Panc1 (cell line): Measurements from ENCODE around the gene ZNF17. TPM values are rescaled to one million over a fixed set of nuclear protein-coding genes. Genes with fewer than 3 reads are reported as not detected.
A peak's percentile ranks its signal among the peaks of the same experiment; 100 is the strongest.

Source experiments
- ATAC-seq: fragments of 200-7000 bp; cut with Tn5 transposase; 2 replicates; pipeline ENCODE4 v1.9.1; 2020; ENCODE audit warnings: mild to moderate bottlenecking, moderate library complexity
- BruUV-seq: library from RNA; stranded (reverse); fragments of 400-500 nt; replicated peaks from 2 replicates; lab custom pipeline; 2021; lab: Mats Ljungman, UMichigan
- CTCF ChIA-PET: fragments of 300-600 bp; sonication (Branson Sonifier 250); formaldehyde crosslinking; loops from one replicate; lab custom pipeline; 2022; ENCODE audit warnings: antibody characterized with exemption; lab: Charles Lee
- POLR2A ChIA-PET: fragments of 300-600 bp; sonication (Branson Sonifier 250); formaldehyde crosslinking; loops from one replicate; lab custom pipeline; 2022; ENCODE audit warnings: antibody characterized with exemption; lab: Charles Lee
- DNase-seq: peaks from one replicate; pipeline ENCODE4 v3.0.0-alpha.2; 2010; ENCODE audit warnings: low read depth, low spot score
- H3K27ac ChIP-seq: 2 replicates; pipeline ENCODE4 v1.5.1; 2011; ENCODE audit warnings: mild to moderate bottlenecking, low read length, inconsistent platforms
- H3K27me3 ChIP-seq: fragments of 200-500 bp; sonication (Bioruptor generic); 2 replicates; pipeline ENCODE4 v1.6.0; 2014; ENCODE audit warnings: low read length, inconsistent platforms; ENCODE audit not compliant: control insufficient read depth, insufficient read depth
- H3K36me3 ChIP-seq: fragments of 200-500 bp; sonication (Bioruptor generic); 2 replicates; pipeline ENCODE4 v1.5.1; 2014; ENCODE audit warnings: inconsistent platforms, mild to moderate bottlenecking, low read length, moderate library complexity; ENCODE audit not compliant: control insufficient read depth, insufficient read depth
- H3K4me1 ChIP-seq: 2 replicates; pipeline ENCODE4 v1.5.1; 2011; ENCODE audit warnings: inconsistent platforms, mild to moderate bottlenecking, low read length, moderate library complexity; ENCODE audit not compliant: control insufficient read depth, insufficient read depth
- H3K4me3 ChIP-seq, 2 experiments: 2 replicates each; pipeline ENCODE4 v1.5.1; 2011 to 2012; ENCODE audit warnings: low read depth in 2 of 2, low read length in 2 of 2, mild to moderate bottlenecking in 2 of 2, inconsistent platforms in 1 of 2, moderate library complexity in 1 of 2
- H3K9me3 ChIP-seq: fragments of 200-500 bp; sonication (Bioruptor generic); 2 replicates; pipeline ENCODE4 v1.5.1; 2014; ENCODE audit warnings: low read depth, mild to moderate bottlenecking, inconsistent platforms, low read length, moderate library complexity; ENCODE audit not compliant: control insufficient read depth, insufficient read depth
- POLR2AphosphoS5 ChIP-seq: IDR thresholded peaks from 2 replicates; pipeline ENCODE4 v1.6.1; 2012; ENCODE audit warnings: mild to moderate bottlenecking, low read depth, low read length, moderate library complexity
- SIN3A ChIP-seq: IDR thresholded peaks from 2 replicates; pipeline ENCODE4 v1.6.1; 2012; ENCODE audit warnings: low read depth, mild to moderate bottlenecking, low read length, moderate library complexity, borderline replicate concordance; ENCODE audit not compliant: insufficient read depth
- TCF7L2 ChIP-seq: IDR thresholded peaks from 2 replicates; pipeline ENCODE4 v1.6.1; 2011; ENCODE audit warnings: mild to moderate bottlenecking, low read depth, low read length, inconsistent platforms
- in situ Hi-C: cut with HindIII; loops from 2 replicates; pipeline ENCODE4 v1.10.0; 2016; ENCODE audit warnings: low sequenced_read_pairs, low pct_unique_long_range_greater_than_20kb
- intact Hi-C: fragments of 100-400 bp; cut with micrococcal nuclease; formaldehyde crosslinking; loops from one replicate; pipeline ENCODE4 v1.10.0; 2022; ENCODE audit not compliant: unreplicated experiment
- total RNA-seq: library from RNA; stranded (reverse); gene quantifications from one replicate; pipeline ENCODE4 v1.2.1, GENCODE V29; 2021; ENCODE audit not compliant: unreplicated experiment
- TF ChIP-seq, protein P1 (sequence below): fragments of 450-650 bp; IDR thresholded peaks from 2 replicates; pipeline ENCODE4 v1.5.1; 2017; ENCODE audit warnings: mild to moderate bottlenecking
- TF ChIP-seq, protein P2 (sequence below), 2 experiments: IDR thresholded peaks; 2 replicates each; pipeline ENCODE4 v1.6.1; 2011 to 2012; ENCODE audit warnings: low read depth in 2 of 2, control low read depth in 1 of 2, low read length in 1 of 2, mild to moderate bottlenecking in 1 of 2, moderate library complexity in 1 of 2; ENCODE audit not compliant: insufficient read depth in 1 of 2

Gene ZNF17
- total RNA-seq, 1 experiment from 2014 or later: 9.2 TPM

DNA sequence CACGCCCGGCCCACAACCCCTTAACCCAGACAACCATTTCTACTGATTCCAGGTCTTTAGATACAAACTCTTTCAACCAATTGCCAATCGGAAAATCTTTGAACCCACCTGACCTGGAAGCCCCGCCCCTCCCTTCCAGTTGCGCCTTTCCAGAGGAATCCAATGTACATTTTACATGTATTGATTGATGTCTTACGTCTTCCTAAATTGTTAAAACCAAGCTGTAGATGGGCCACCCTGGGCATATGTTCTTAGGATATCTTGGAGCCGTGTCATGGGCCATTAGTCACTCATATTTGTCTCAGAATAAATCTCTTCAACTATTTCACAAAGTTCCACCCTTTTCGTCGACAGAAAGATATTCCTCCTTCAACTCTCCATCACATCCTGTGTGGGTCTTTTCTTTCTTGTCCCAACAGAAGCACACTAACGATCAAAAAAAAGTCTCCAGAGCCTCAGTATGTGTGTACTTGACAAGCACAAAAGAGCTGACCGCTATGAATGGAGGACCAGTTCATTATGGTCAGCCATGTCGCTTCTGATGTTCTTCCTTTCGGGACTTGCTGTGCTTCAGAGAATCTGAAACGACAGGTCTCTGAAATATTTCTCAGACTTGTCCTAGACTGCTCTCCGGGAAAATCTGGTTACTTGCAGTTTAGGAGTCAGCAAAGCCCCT is 23.6 kb downstream of the ZNF17 start:
- Histone ChIP-seq H3K4me3 (peak overlapping the region; percentile 65 to 92), H3K4me1 (peaks cover 5% of the 10 kb centered on the region), H3K27ac (peak overlapping the region; percentile 86), H3K9me3 (peaks cover 19% of the 10 kb centered on the region), H3K36me3 (no peaks in the 10 kb centered on the region), H3K27me3 (no peaks in the 10 kb centered on the region)
- peak; percentile 43 for DNase-seq
- intact Hi-C loops (no loop called here), in situ Hi-C loops (no loop called here)
- BruUV-seq: TSS peak; percentile 88
- ChIA-PET POLR2A (interaction anchor here (0.7 kb wide), 1 partner anchor 54 kb away, joined by 3 read pairs; no protein-coding TSS in a partner anchor), CTCF (no interaction called here)
- TF ChIP-seq POLR2AphosphoS5: no peak
- TF ChIP-seq, protein P1, sequence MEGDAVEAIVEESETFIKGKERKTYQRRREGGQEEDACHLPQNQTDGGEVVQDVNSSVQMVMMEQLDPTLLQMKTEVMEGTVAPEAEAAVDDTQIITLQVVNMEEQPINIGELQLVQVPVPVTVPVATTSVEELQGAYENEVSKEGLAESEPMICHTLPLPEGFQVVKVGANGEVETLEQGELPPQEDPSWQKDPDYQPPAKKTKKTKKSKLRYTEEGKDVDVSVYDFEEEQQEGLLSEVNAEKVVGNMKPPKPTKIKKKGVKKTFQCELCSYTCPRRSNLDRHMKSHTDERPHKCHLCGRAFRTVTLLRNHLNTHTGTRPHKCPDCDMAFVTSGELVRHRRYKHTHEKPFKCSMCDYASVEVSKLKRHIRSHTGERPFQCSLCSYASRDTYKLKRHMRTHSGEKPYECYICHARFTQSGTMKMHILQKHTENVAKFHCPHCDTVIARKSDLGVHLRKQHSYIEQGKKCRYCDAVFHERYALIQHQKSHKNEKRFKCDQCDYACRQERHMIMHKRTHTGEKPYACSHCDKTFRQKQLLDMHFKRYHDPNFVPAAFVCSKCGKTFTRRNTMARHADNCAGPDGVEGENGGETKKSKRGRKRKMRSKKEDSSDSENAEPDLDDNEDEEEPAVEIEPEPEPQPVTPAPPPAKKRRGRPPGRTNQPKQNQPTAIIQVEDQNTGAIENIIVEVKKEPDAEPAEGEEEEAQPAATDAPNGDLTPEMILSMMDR: no peak
- TF ChIP-seq, protein P2, sequence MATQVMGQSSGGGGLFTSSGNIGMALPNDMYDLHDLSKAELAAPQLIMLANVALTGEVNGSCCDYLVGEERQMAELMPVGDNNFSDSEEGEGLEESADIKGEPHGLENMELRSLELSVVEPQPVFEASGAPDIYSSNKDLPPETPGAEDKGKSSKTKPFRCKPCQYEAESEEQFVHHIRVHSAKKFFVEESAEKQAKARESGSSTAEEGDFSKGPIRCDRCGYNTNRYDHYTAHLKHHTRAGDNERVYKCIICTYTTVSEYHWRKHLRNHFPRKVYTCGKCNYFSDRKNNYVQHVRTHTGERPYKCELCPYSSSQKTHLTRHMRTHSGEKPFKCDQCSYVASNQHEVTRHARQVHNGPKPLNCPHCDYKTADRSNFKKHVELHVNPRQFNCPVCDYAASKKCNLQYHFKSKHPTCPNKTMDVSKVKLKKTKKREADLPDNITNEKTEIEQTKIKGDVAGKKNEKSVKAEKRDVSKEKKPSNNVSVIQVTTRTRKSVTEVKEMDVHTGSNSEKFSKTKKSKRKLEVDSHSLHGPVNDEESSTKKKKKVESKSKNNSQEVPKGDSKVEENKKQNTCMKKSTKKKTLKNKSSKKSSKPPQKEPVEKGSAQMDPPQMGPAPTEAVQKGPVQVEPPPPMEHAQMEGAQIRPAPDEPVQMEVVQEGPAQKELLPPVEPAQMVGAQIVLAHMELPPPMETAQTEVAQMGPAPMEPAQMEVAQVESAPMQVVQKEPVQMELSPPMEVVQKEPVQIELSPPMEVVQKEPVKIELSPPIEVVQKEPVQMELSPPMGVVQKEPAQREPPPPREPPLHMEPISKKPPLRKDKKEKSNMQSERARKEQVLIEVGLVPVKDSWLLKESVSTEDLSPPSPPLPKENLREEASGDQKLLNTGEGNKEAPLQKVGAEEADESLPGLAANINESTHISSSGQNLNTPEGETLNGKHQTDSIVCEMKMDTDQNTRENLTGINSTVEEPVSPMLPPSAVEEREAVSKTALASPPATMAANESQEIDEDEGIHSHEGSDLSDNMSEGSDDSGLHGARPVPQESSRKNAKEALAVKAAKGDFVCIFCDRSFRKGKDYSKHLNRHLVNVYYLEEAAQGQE (IDR thresholded peaks at IDR 0.05; ENCODE audit: insufficient read depth in 1 of 2, low read depth in 2 of 2, low read length in 1 of 2): no peak
- no peak for TF ChIP-seq SIN3A
- no peak for TF ChIP-seq TCF7L2
- ATAC-seq: peak; percentile 23

DNA sequence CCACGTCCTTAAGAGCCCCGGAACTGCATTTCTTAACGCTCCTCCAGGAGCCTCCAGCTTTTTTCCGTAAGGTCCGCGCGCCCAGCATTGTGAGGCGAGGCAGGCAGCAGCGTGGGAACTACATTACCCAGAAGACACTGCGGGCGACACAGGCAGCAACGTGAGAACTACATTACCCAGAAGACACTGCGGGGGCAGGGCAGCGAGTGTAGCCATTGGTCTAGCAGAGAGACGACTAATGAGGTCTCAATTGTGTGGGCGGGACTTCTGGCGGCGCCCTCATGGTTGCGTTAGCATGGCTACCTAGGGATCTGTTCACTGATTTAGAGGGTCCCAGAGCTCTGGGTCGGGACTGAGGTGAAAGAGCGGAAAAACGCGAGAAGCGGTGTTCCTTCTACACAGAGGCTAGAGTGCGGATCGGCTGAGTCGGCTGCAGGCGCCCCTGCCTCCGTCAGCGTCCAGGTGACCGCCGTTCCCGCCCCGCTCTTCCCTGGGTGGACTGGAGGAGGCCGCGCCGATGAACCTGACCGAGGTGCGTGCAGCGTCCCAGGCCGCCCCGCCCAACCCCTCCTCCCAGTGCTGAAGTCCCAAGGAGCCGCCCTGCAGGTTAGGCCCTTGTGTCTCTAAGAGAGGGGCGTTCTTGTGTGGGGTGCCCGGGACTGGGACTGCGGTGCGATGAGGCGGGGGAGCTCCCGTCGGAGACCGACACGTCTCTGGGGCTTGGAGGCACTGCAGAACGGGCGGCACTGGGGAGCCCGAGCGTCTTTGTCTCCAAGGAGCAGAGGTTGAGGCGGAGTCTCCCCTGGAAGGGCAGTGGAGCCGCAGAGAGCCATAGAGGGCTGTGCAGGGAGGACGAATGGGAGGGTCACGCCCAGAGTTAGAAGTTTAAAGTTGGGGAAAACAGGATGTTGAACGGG is 24.4 kb downstream of the ZNF17 start, which contains the start of gene ZNF749:
TSS of gene ZNF749 (plus strand) at position 264 of the 917 bp plus-strand sequence. CDS start at position 518, 254 bp downstream.
- intact Hi-C loops (no loop called here), in situ Hi-C loops (no loop called here)
- ChIA-PET CTCF (no interaction called here), POLR2A (interaction anchor here (0.7 kb wide), 2 partner anchors 46 to 347 kb away, joined by 3 to 6 read pairs; partner anchors contain the start of gene ZNF548)
- H3K27me3 ChIP-seq: no peaks in the 10 kb centered on the region
- H3K4me3 ChIP-seq: peak within 1 kb of the TSS; percentile 65 to 92
- DNase-seq: peak; percentile 93
- H3K36me3 ChIP-seq: no peaks in the 10 kb centered on the region
- peak within 1 kb of the TSS; percentile 86 for H3K27ac ChIP-seq
- H3K4me1 ChIP-seq: peaks cover 5% of the 10 kb centered on the region
- peaks cover 24% of the 10 kb centered on the region for H3K9me3 ChIP-seq
- peak; percentile 99 for ATAC-seq
- TF ChIP-seq POLR2AphosphoS5 (peak; percentile 90), SIN3A (0 out of 2 replicates have a peak, but pooled peaks have one; percentile 59), TCF7L2 (no peak)
- TF ChIP-seq, protein P1: no peak
- TF ChIP-seq, protein P2 (IDR thresholded peaks at IDR 0.05; ENCODE audit: insufficient read depth in 1 of 2, low read depth in 2 of 2, low read length in 1 of 2): no peak
- BruUV-seq: no TSS peak
